Ovary (tissue), 3 donors: ENCODE measurements around the gene SLC35G4.

Experiments used
- EP300 ChIP-seq: sonication (generic); formaldehyde crosslinking; IDR thresholded peaks from one replicate; pipeline ENCODE4 v1.6.1; 2017; ENCODE audit warnings: antibody characterized with exemption
- POLR2A ChIP-seq: fragments of 450-650 bp; IDR thresholded peaks from one replicate; pipeline ENCODE4 v1.6.1; 2017; ENCODE audit warnings: antibody characterized with exemption, mild to moderate bottlenecking, moderate library complexity
- TF ChIP-seq, protein P1 (sequence below), 3 donors: fragments of 450-650 bp in 2 of 3; fragments of 200-600 bp in 1 of 3; IDR thresholded peaks; one replicate each; pipeline versions ENCODE4 v1.5.1 to v1.8.0; 2016 to 2022; ENCODE audit warnings: antibody characterized with exemption in 3 of 3, mild to moderate bottlenecking in 1 of 3
- donor health status: DM: no; HTN: no; CAD: no.

DNA sequence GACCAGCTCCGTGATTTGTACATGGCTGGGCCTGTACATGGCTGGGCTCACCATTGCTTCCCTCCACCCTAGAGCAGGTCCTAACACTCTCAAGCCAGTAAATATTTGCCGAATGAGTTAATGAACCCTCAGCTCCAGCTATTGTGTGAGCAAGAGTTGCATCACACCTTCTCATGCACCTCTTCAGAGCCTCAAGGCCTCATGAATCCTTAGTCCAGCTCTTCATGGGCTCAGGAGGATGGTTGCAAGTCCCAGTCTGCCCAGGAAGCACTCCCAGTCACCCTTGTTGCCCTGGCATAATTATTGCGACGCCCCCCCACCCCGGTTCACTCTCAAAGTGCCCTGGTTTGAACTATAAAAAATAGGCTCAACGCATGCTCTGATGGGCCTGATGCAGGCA lies 49.6 kb downstream of the SLC35G4 start:
- TF ChIP-seq POLR2A (no peak), EP300 (no peak)
- TF ChIP-seq, protein P1, sequence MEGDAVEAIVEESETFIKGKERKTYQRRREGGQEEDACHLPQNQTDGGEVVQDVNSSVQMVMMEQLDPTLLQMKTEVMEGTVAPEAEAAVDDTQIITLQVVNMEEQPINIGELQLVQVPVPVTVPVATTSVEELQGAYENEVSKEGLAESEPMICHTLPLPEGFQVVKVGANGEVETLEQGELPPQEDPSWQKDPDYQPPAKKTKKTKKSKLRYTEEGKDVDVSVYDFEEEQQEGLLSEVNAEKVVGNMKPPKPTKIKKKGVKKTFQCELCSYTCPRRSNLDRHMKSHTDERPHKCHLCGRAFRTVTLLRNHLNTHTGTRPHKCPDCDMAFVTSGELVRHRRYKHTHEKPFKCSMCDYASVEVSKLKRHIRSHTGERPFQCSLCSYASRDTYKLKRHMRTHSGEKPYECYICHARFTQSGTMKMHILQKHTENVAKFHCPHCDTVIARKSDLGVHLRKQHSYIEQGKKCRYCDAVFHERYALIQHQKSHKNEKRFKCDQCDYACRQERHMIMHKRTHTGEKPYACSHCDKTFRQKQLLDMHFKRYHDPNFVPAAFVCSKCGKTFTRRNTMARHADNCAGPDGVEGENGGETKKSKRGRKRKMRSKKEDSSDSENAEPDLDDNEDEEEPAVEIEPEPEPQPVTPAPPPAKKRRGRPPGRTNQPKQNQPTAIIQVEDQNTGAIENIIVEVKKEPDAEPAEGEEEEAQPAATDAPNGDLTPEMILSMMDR (IDR thresholded peaks at IDR 0.05) = no peak
